ENCODE measurements around the gene DPP10. TPM values are rescaled to one million over a fixed set of nuclear protein-coding genes. Genes with fewer than 3 reads are reported as not detected.

Gene DPP10
- total RNA-seq, 1 donor from 2014 or later, result 2.1 TPM

DNA sequence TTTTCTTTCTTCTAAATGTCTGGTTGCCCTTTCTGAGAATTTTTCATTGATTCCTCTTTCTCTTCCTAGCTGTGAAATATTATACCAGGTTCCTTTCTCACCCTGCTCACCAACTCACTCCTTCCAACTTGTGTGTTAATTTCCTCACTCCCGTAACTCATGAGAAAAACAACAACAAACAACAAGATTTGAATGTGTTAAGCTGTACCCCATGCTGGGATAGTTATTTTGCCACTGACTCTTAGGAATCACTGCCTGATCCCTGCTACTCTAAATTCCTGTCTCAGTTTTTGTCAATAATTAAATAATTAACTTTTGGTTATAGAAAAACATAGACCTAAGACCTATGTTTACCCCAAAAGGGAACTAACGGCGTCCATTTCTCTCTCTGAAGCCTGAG lies 242.7 kb downstream of the DPP10 start:
- H3K4me1 Mint-ChIP-seq, result peaks cover 4% of the 10 kb centered on the region
- H3K36me3 Mint-ChIP-seq (ENCODE audit: low read depth), result no peaks in the 10 kb centered on the region
- H3K4me3 Mint-ChIP-seq, result no peak overlapping the region
- no peak for DNase-seq (ENCODE audit: low read depth, low spot score)
- peaks cover 6% of the 10 kb centered on the region for H3K27me3 Mint-ChIP-seq (ENCODE audit: low read depth)
- H3K9me3 Mint-ChIP-seq, result no peaks in the 10 kb centered on the region
- TF ChIP-seq CTCF (conservative IDR thresholded peaks at IDR 0.05), result no peak
- no peak overlapping the region for H3K27ac Mint-ChIP-seq (ENCODE audit: unreplicated experiment)

DNA sequence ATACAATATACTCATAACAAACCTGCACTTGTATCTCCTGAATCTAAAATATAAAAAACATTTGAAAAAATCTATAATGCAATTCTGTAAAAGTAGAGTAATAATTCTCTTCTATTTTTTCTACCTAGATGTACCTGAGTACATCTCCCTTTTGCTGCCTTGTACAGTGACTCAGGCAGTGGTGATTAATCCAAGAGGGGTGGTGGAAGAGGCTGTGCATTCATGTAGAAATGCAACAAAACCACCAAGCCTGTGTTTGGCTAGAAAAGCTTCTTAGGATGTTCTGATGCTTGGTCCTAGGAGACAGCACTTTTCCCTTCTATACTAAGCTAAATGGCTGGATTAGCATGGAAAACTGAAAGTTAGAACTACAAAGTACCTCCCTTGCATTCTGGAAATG lies 245.8 kb downstream of the DPP10 start:
- H3K27ac Mint-ChIP-seq (ENCODE audit: unreplicated experiment), result no peak overlapping the region
- H3K9me3 Mint-ChIP-seq, result peaks cover 5% of the 10 kb centered on the region
- no peak for TF ChIP-seq CTCF (conservative IDR thresholded peaks at IDR 0.05)
- no peaks in the 10 kb centered on the region for H3K4me1 Mint-ChIP-seq
- no peaks in the 10 kb centered on the region for H3K36me3 Mint-ChIP-seq (ENCODE audit: low read depth)
- peaks cover 6% of the 10 kb centered on the region for H3K27me3 Mint-ChIP-seq (ENCODE audit: low read depth)
- DNase-seq (ENCODE audit: low read depth, low spot score), result no peak
- H3K4me3 Mint-ChIP-seq, result no peak overlapping the region

- H3K27me3 Mint-ChIP-seq (ENCODE audit: low read depth), result no peaks in the 10 kb centered on the region
- no peak overlapping the region for H3K27ac Mint-ChIP-seq (ENCODE audit: unreplicated experiment)
- peaks cover 12% of the 10 kb centered on the region for H3K4me1 Mint-ChIP-seq
- no peak for TF ChIP-seq CTCF (conservative IDR thresholded peaks at IDR 0.05)
- DNase-seq (ENCODE audit: low read depth, low spot score), result no peak
- H3K36me3 Mint-ChIP-seq (ENCODE audit: low read depth), result no peaks in the 10 kb centered on the region
- no peaks in the 10 kb centered on the region for H3K9me3 Mint-ChIP-seq
- no peak overlapping the region for H3K4me3 Mint-ChIP-seq
These were observed 256.1 kb downstream of the DPP10 start for GRCh38 chr2:114698520-114698919.

DNA sequence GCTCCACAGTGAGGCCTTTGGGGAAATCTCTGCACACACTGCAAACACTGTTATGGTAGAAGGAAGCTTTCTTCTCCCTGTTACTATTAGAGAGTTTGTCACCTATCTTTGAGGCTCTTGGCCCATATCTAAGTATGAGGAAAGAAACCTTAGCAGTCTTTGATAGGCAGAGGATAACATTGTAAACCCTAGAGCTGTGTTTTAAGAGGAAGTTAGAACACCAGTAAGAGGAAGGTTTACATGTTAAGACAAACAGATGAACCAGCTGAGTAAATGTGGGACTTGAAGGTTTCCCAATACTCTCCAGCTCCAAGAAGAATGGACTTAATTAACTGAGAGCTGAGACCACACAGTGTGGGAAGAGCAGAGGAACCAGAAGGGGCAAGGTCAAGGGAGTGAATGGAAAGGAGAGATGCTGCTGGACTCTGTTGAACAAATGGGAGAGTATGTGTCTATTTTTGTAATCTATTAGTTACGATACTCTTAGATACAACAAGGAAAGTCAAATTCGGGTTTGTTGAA lies 257.0 kb downstream of the DPP10 start:
- Mint-ChIP-seq H3K36me3 (ENCODE audit: low read depth) (no peaks in the 10 kb centered on the region), H3K4me1 (peaks cover 12% of the 10 kb centered on the region), H3K27ac (ENCODE audit: unreplicated experiment) (no peak overlapping the region), H3K9me3 (peaks cover 3% of the 10 kb centered on the region), H3K27me3 (ENCODE audit: low read depth) (no peaks in the 10 kb centered on the region), H3K4me3 (no peak overlapping the region)
- no peak for DNase-seq (ENCODE audit: low read depth, low spot score)
- TF ChIP-seq CTCF (conservative IDR thresholded peaks at IDR 0.05), result no peak

- Mint-ChIP-seq H3K9me3 (peaks cover 3% of the 10 kb centered on the region), H3K36me3 (ENCODE audit: low read depth) (no peaks in the 10 kb centered on the region), H3K27me3 (ENCODE audit: low read depth) (no peaks in the 10 kb centered on the region), H3K27ac (ENCODE audit: unreplicated experiment) (no peak overlapping the region), H3K4me1 (peaks cover 12% of the 10 kb centered on the region), H3K4me3 (no peak overlapping the region)
- DNase-seq (ENCODE audit: low read depth, low spot score), result no peak
- no peak for TF ChIP-seq CTCF (conservative IDR thresholded peaks at IDR 0.05)
These were observed 258.0 kb downstream of the DPP10 start for GRCh38 chr2:114700440-114700839.
